ENCODE results near the gene PHTF2. TPM values are rescaled to one million over a fixed set of nuclear protein-coding genes. Genes with fewer than 3 reads are reported as not detected.

The PHTF2 gene
- total RNA-seq, 1 donor from 2014 or later = 27.0 TPM

GRCh38 chr7:77802557-77803405, 4.2 kb downstream of the PHTF2 start:
- Histone ChIP-seq H2AFZ (ENCODE audit: low read depth, low read length) (no peak overlapping the region), H4K20me1 (ENCODE audit: insufficient read depth, low read length) (peaks cover 4% of the 10 kb centered on the region), H3K79me2 (ENCODE audit: insufficient read depth, low read length) (peaks cover 89% of the 10 kb centered on the region), H3K36me3 (ENCODE audit: insufficient read depth, low read length) (no peaks in the 10 kb centered on the region), H3K9me3 (ENCODE audit: insufficient read depth, low read depth, low read length) (no peaks in the 10 kb centered on the region), H3K27ac (ENCODE audit: low read depth, low read length) (no peak overlapping the region), H3K9ac (ENCODE audit: low read length) (no peak overlapping the region), H3K4me1 (ENCODE audit: insufficient read depth, low read length) (peaks cover 8% of the 10 kb centered on the region), H3K27me3 (ENCODE audit: insufficient read depth, low read length) (no peaks in the 10 kb centered on the region), H3K4me2 (ENCODE audit: low read length) (no peak overlapping the region), H3K4me3 (ENCODE audit: insufficient read depth, low read depth, low read length) (no peak overlapping the region)
- no peak overlapping the region for H3K4me3 Mint-ChIP-seq (ENCODE audit: unreplicated experiment)
- DNase-seq (ENCODE audit: low read depth) = no peak
- no peaks in the 10 kb centered on the region for H3K27me3 Mint-ChIP-seq (ENCODE audit: low read depth, unreplicated experiment)
- peaks cover 1% of the 10 kb centered on the region for H3K36me3 Mint-ChIP-seq (ENCODE audit: low read depth, unreplicated experiment)
- peaks cover 4% of the 10 kb centered on the region for H3K4me1 Mint-ChIP-seq (ENCODE audit: low read depth, unreplicated experiment)
- peaks cover 4% of the 10 kb centered on the region for H3K9me3 Mint-ChIP-seq (ENCODE audit: unreplicated experiment)
- no peak for FAIRE-seq
- TF ChIP-seq EZH2 (IDR thresholded peaks at IDR 0.05; ENCODE audit: insufficient read depth, low read length) = no peak
- TF ChIP-seq CTCF (IDR thresholded peaks at IDR 0.05; ENCODE audit: insufficient read depth, low read depth, low read length) = no peak
- H3K27ac Mint-ChIP-seq (ENCODE audit: unreplicated experiment) = no peak overlapping the region

GRCh38 chr7:77806425-77806824, 7.9 kb downstream of the PHTF2 start:
- no peak overlapping the region for H3K27ac ChIP-seq (ENCODE audit: low read depth, low read length)
- no peak overlapping the region for H2AFZ ChIP-seq (ENCODE audit: low read depth, low read length)
- H3K9me3 ChIP-seq (ENCODE audit: insufficient read depth, low read depth, low read length) = no peaks in the 10 kb centered on the region
- no peaks in the 10 kb centered on the region for H3K27me3 ChIP-seq (ENCODE audit: insufficient read depth, low read length)
- H3K4me1 ChIP-seq (ENCODE audit: insufficient read depth, low read length) = peaks cover under 1% of the 10 kb centered on the region
- Mint-ChIP-seq H3K4me3 (ENCODE audit: unreplicated experiment) (no peak overlapping the region), H3K4me1 (ENCODE audit: low read depth, unreplicated experiment) (peaks cover under 1% of the 10 kb centered on the region), H3K27me3 (ENCODE audit: low read depth, unreplicated experiment) (no peaks in the 10 kb centered on the region), H3K9me3 (ENCODE audit: unreplicated experiment) (peaks cover 10% of the 10 kb centered on the region), H3K36me3 (ENCODE audit: low read depth, unreplicated experiment) (peaks cover 2% of the 10 kb centered on the region), H3K27ac (ENCODE audit: unreplicated experiment) (no peak overlapping the region)
- no peak for FAIRE-seq
- H3K4me2 ChIP-seq (ENCODE audit: low read length) = no peak overlapping the region
- no peaks in the 10 kb centered on the region for H3K36me3 ChIP-seq (ENCODE audit: insufficient read depth, low read length)
- peaks cover 93% of the 10 kb centered on the region for H3K79me2 ChIP-seq (ENCODE audit: insufficient read depth, low read length)
- no peak for DNase-seq (ENCODE audit: low read depth)
- no peak overlapping the region for H3K4me3 ChIP-seq (ENCODE audit: insufficient read depth, low read depth, low read length)
- no peak for TF ChIP-seq CTCF (IDR thresholded peaks at IDR 0.05; ENCODE audit: insufficient read depth, low read depth, low read length)
- no peak for TF ChIP-seq EZH2 (IDR thresholded peaks at IDR 0.05; ENCODE audit: insufficient read depth, low read length)
- peaks cover 4% of the 10 kb centered on the region for H4K20me1 ChIP-seq (ENCODE audit: insufficient read depth, low read length)
- H3K9ac ChIP-seq (ENCODE audit: low read length) = no peak overlapping the region

- Histone ChIP-seq H3K36me3 (ENCODE audit: insufficient read depth, low read length) (no peaks in the 10 kb centered on the region), H3K79me2 (ENCODE audit: insufficient read depth, low read length) (peaks cover 79% of the 10 kb centered on the region), H3K9ac (ENCODE audit: low read length) (no peak overlapping the region), H2AFZ (ENCODE audit: low read depth, low read length) (no peak overlapping the region), H3K27me3 (ENCODE audit: insufficient read depth, low read length) (no peaks in the 10 kb centered on the region), H3K9me3 (ENCODE audit: insufficient read depth, low read depth, low read length) (no peaks in the 10 kb centered on the region), H3K4me1 (ENCODE audit: insufficient read depth, low read length) (peaks cover 10% of the 10 kb centered on the region), H3K4me3 (ENCODE audit: insufficient read depth, low read depth, low read length) (no peak overlapping the region), H4K20me1 (ENCODE audit: insufficient read depth, low read length) (peaks cover 3% of the 10 kb centered on the region), H3K4me2 (ENCODE audit: low read length) (no peak overlapping the region), H3K27ac (ENCODE audit: low read depth, low read length) (no peak overlapping the region)
- Mint-ChIP-seq H3K36me3 (ENCODE audit: low read depth, unreplicated experiment) (peaks cover 2% of the 10 kb centered on the region), H3K4me1 (ENCODE audit: low read depth, unreplicated experiment) (peaks cover 11% of the 10 kb centered on the region), H3K27ac (ENCODE audit: unreplicated experiment) (no peak overlapping the region), H3K9me3 (ENCODE audit: unreplicated experiment) (peaks cover 10% of the 10 kb centered on the region), H3K27me3 (ENCODE audit: low read depth, unreplicated experiment) (no peaks in the 10 kb centered on the region), H3K4me3 (ENCODE audit: unreplicated experiment) (no peak overlapping the region)
- FAIRE-seq = no peak
- TF ChIP-seq EZH2 (IDR thresholded peaks at IDR 0.05; ENCODE audit: insufficient read depth, low read length) (no peak), CTCF (IDR thresholded peaks at IDR 0.05; ENCODE audit: insufficient read depth, low read depth, low read length) (no peak)
- no peak for DNase-seq (ENCODE audit: low read depth)
These were observed 9.9 kb downstream of the PHTF2 start for GRCh38 chr7:77808517-77808916.

Measured in astrocyte (in vitro differentiated cells and primary cell).